Glomerular endothelial cell (primary cell): Measurements from ENCODE around the gene RAI14. TPM values are rescaled to one million over a fixed set of nuclear protein-coding genes. Genes with fewer than 3 reads are reported as not detected.

Source experiments
- DNase-seq: peaks from one replicate; pipeline ENCODE4 v3.0.0-alpha.2; 2011; ENCODE audit warnings: low read depth, low spot score; ENCODE audit errors: extremely low read depth
- total RNA-seq: library from RNA; depleted of rRNA; stranded (reverse); fragments of >200 nt; gene quantifications from 2 replicates; pipeline ENCODE4 v1.2.3, GENCODE V29; 2015

Gene RAI14
- total RNA-seq, 1 donor from 2014 or later = 250 TPM

GRCh38 chr5:34674187-34674586, 18.1 kb downstream of the RAI14 start:
- DNase-seq = no peak

- DNase-seq = no peak
Measured at GRCh38 chr5:34675857-34676256, 19.7 kb downstream of the RAI14 start.

GRCh38 chr5:34676416-34676815, 20.3 kb downstream of the RAI14 start:
- DNase-seq = no peak

GRCh38 chr5:34677428-34677827, 21.3 kb downstream of the RAI14 start:
- DNase-seq = no peak

GRCh38 chr5:34680896-34681295, 24.8 kb downstream of the RAI14 start:
- DNase-seq = no peak

- DNase-seq = peak; percentile 64
Measured at GRCh38 chr5:34682926-34683623, 26.9 kb downstream of the RAI14 start.

- DNase-seq = no peak
Measured at GRCh38 chr5:34684281-34684979, 28.3 kb downstream of the RAI14 start.

GRCh38 chr5:34684980-34685352, 28.8 kb downstream of the RAI14 start:
- DNase-seq = no peak

GRCh38 chr5:34685485-34686165, 29.5 kb downstream of the RAI14 start:
- no peak for DNase-seq

GRCh38 chr5:34686762-34687268, 30.7 kb downstream of the RAI14 start:
- peak; percentile 97 for DNase-seq

- no peak for DNase-seq
Measured at GRCh38 chr5:34687269-34688011, 31.3 kb downstream of the RAI14 start.

- DNase-seq = no peak
Measured at GRCh38 chr5:34688015-34688810, 32.1 kb downstream of the RAI14 start.

- DNase-seq = no peak
Measured at GRCh38 chr5:34690301-34690700, 34.2 kb downstream of the RAI14 start.

- no peak for DNase-seq
Measured at GRCh38 chr5:34690898-34691297, 34.8 kb downstream of the RAI14 start.

GRCh38 chr5:34691326-34691725, 35.2 kb downstream of the RAI14 start:
- DNase-seq = no peak

- no peak for DNase-seq
Measured at GRCh38 chr5:34692786-34693185, 36.7 kb downstream of the RAI14 start.

GRCh38 chr5:34694012-34694411, 37.9 kb downstream of the RAI14 start:
- DNase-seq = no peak

GRCh38 chr5:34694685-34695084, 38.6 kb downstream of the RAI14 start:
- no peak for DNase-seq

- no peak for DNase-seq
Measured at GRCh38 chr5:34695275-34696027, 39.3 kb downstream of the RAI14 start.
